HEK293 (cell line): ENCODE data around the gene LTN1.

Source experiments
- CTCF ChIA-PET: fragments of 350-600 bp; formaldehyde crosslinking; extraction: SDS; loops from one replicate; lab custom pipeline; 2021; ENCODE audit warnings: antibody characterized with exemption; lab: Yijun Ruan, JAX
- POLR2A ChIA-PET: fragments of 300-600 bp; formaldehyde crosslinking; extraction: SDS; loops from one replicate; lab custom pipeline; 2020; ENCODE audit warnings: antibody characterized with exemption, inconsistent platforms; lab: Yijun Ruan, JAX
- H3K27ac ChIP-seq: fragments of 200-500 bp; sonication (Bioruptor generic); 2 replicates; pipeline ENCODE4 v1.5.1; 2014; ENCODE audit warnings: low read depth, low read length, control low read depth, inconsistent platforms; ENCODE audit errors: extremely low read depth
- H3K36me3 ChIP-seq, 2 experiments: fragments of 200-500 bp in 1 of 2; sonication (Bioruptor generic) in 1 of 2; 1 replicate in 1 of 2; 2 replicates in 1 of 2; pipeline ENCODE4 v1.5.1; 2014 to 2017; ENCODE audit warnings: inconsistent platforms in 2 of 2, low read length in 2 of 2; ENCODE audit not compliant: control insufficient read depth in 2 of 2, insufficient read depth in 1 of 2
- H3K4me1 ChIP-seq: fragments of 200-500 bp; sonication (Bioruptor generic); 2 replicates; pipeline ENCODE4 v1.5.1; 2014; ENCODE audit warnings: mild to moderate bottlenecking, low read length, inconsistent platforms; ENCODE audit not compliant: control insufficient read depth, insufficient read depth
- H3K4me3 ChIP-seq: 2 replicates; pipeline ENCODE4 v1.5.1; 2011; ENCODE audit warnings: low read depth, mild to moderate bottlenecking, control low read depth, low read length, moderate library complexity
- H3K9me3 ChIP-seq: fragments of 200-500 bp; sonication (Bioruptor generic); 2 replicates; pipeline ENCODE4 v1.5.1; 2014; ENCODE audit warnings: low read depth, low read length, inconsistent platforms; ENCODE audit not compliant: control insufficient read depth, insufficient read depth
- FEZF1 ChIP-seq: fragments of 450-650 bp; formaldehyde crosslinking; IDR thresholded peaks from 2 replicates; pipeline ENCODE4 v1.5.1; 2016; ENCODE audit warnings: missing biosample characterization, missing genetic modification characterization
- GLI2 ChIP-seq: fragments of 450-650 bp; formaldehyde crosslinking; IDR thresholded peaks from 2 replicates; pipeline ENCODE4; 2017; ENCODE audit warnings: missing biosample characterization, missing genetic modification characterization, low read depth, borderline replicate concordance
- SP2 ChIP-seq: fragments of 450-650 bp; formaldehyde crosslinking; IDR thresholded peaks from 2 replicates; pipeline ENCODE4 v1.5.1; 2016; ENCODE audit warnings: missing biosample characterization, missing genetic modification characterization
- ZBTB1 ChIP-seq: fragments of 450-650 bp; formaldehyde crosslinking; IDR thresholded peaks from 2 replicates; pipeline ENCODE4 v1.5.1; 2016; ENCODE audit warnings: missing biosample characterization, missing genetic modification characterization
- ZBTB11 ChIP-seq: fragments of 450-650 bp; formaldehyde crosslinking; conservative IDR thresholded peaks from 2 replicates; pipeline ENCODE4 v1.5.1; 2016; ENCODE audit warnings: low read depth, missing biosample characterization, missing genetic modification characterization
- ZBTB8A ChIP-seq: fragments of 450-650 bp; formaldehyde crosslinking; IDR thresholded peaks from 2 replicates; pipeline ENCODE4 v1.5.1; 2016; ENCODE audit warnings: missing biosample characterization, missing genetic modification characterization
- ZFHX2 ChIP-seq: fragments of 450-650 bp; formaldehyde crosslinking; conservative IDR thresholded peaks from 2 replicates; pipeline ENCODE4 v1.5.1; 2016; ENCODE audit warnings: missing biosample characterization, missing genetic modification characterization
- ZFP37 ChIP-seq: fragments of 450-650 bp; formaldehyde crosslinking; IDR thresholded peaks from 2 replicates; pipeline ENCODE4 v1.5.1; 2016; ENCODE audit warnings: missing biosample characterization, missing genetic modification characterization
- ZNF223 ChIP-seq: fragments of 450-650 bp; formaldehyde crosslinking; IDR thresholded peaks from 2 replicates; pipeline ENCODE4 v1.5.1; 2016; ENCODE audit warnings: missing biosample characterization, missing genetic modification characterization
- ZNF350 ChIP-seq: fragments of 450-650 bp; formaldehyde crosslinking; IDR thresholded peaks from 2 replicates; pipeline ENCODE4 v1.5.0; 2017; ENCODE audit warnings: missing biosample characterization, mild to moderate bottlenecking, missing genetic modification characterization
- ZNF521 ChIP-seq: fragments of 450-650 bp; formaldehyde crosslinking; IDR thresholded peaks from 2 replicates; pipeline ENCODE4 v1.5.1; 2017; ENCODE audit warnings: missing biosample characterization, mild to moderate bottlenecking, missing genetic modification characterization
- ZNF610 ChIP-seq: fragments of 450-650 bp; formaldehyde crosslinking; IDR thresholded peaks from 2 replicates; pipeline ENCODE4 v1.5.1; 2016; ENCODE audit warnings: missing biosample characterization, missing genetic modification characterization, borderline replicate concordance
- TF ChIP-seq, protein P1 (sequence below): fragments of 450-650 bp; formaldehyde crosslinking; IDR thresholded peaks from 2 replicates; pipeline ENCODE4 v1.5.1; 2016; ENCODE audit warnings: missing biosample characterization, missing genetic modification characterization
- TF ChIP-seq, protein P2 (sequence below): fragments of 450-650 bp; formaldehyde crosslinking; IDR thresholded peaks from 2 replicates; pipeline ENCODE4 v1.5.1; 2017; ENCODE audit warnings: missing biosample characterization, missing genetic modification characterization
- TF ChIP-seq, protein P3 (sequence below): fragments of 450-650 bp; formaldehyde crosslinking; IDR thresholded peaks from 2 replicates; pipeline ENCODE4 v1.5.1; 2016; ENCODE audit warnings: missing biosample characterization, missing genetic modification characterization
- TF ChIP-seq, protein P4 (sequence below): fragments of 450-650 bp; formaldehyde crosslinking; IDR thresholded peaks from 2 replicates; pipeline ENCODE4 v1.5.1; 2016; ENCODE audit warnings: missing biosample characterization, missing genetic modification characterization
- TF ChIP-seq, protein P5 (sequence below): fragments of 450-650 bp; formaldehyde crosslinking; IDR thresholded peaks from 2 replicates; pipeline ENCODE4 v1.5.1; 2016; ENCODE audit warnings: missing biosample characterization, missing genetic modification characterization
- TF ChIP-seq, protein P6 (sequence below): fragments of 450-650 bp; formaldehyde crosslinking; IDR thresholded peaks from 2 replicates; pipeline ENCODE4 v1.5.1; 2017; ENCODE audit warnings: missing biosample characterization, mild to moderate bottlenecking, missing genetic modification characterization, moderate library complexity

Gene LTN1

DNA sequence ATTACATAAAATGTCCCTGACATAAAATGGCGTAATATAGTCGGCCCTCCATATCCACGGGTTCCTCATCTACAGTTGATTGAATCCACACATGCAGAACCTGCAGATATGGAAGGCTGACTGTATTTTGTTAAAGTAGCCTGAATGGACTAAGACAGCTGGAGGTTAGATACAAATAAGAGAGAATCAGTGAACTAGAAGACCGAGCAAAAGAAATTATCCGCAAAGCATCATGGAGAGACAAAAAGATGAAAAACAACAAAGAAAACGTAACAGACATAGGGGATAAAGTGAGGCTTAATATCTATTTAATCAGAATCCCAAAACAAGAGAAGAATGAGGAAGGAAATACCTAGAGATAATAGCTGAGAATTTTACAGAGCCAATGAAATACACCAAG, 20.3 kb downstream of the LTN1 start (continued):
- TF ChIP-seq, protein P1, sequence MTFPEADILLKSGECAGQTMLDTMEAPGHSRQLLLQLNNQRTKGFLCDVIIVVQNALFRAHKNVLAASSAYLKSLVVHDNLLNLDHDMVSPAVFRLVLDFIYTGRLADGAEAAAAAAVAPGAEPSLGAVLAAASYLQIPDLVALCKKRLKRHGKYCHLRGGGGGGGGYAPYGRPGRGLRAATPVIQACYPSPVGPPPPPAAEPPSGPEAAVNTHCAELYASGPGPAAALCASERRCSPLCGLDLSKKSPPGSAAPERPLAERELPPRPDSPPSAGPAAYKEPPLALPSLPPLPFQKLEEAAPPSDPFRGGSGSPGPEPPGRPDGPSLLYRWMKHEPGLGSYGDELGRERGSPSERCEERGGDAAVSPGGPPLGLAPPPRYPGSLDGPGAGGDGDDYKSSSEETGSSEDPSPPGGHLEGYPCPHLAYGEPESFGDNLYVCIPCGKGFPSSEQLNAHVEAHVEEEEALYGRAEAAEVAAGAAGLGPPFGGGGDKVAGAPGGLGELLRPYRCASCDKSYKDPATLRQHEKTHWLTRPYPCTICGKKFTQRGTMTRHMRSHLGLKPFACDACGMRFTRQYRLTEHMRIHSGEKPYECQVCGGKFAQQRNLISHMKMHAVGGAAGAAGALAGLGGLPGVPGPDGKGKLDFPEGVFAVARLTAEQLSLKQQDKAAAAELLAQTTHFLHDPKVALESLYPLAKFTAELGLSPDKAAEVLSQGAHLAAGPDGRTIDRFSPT, result no peak
- TF ChIP-seq, protein P2, sequence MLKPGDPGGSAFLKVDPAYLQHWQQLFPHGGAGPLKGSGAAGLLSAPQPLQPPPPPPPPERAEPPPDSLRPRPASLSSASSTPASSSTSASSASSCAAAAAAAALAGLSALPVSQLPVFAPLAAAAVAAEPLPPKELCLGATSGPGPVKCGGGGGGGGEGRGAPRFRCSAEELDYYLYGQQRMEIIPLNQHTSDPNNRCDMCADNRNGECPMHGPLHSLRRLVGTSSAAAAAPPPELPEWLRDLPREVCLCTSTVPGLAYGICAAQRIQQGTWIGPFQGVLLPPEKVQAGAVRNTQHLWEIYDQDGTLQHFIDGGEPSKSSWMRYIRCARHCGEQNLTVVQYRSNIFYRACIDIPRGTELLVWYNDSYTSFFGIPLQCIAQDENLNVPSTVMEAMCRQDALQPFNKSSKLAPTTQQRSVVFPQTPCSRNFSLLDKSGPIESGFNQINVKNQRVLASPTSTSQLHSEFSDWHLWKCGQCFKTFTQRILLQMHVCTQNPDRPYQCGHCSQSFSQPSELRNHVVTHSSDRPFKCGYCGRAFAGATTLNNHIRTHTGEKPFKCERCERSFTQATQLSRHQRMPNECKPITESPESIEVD (tag by site-specific recombination), result no peak
- TF ChIP-seq, protein P3, sequence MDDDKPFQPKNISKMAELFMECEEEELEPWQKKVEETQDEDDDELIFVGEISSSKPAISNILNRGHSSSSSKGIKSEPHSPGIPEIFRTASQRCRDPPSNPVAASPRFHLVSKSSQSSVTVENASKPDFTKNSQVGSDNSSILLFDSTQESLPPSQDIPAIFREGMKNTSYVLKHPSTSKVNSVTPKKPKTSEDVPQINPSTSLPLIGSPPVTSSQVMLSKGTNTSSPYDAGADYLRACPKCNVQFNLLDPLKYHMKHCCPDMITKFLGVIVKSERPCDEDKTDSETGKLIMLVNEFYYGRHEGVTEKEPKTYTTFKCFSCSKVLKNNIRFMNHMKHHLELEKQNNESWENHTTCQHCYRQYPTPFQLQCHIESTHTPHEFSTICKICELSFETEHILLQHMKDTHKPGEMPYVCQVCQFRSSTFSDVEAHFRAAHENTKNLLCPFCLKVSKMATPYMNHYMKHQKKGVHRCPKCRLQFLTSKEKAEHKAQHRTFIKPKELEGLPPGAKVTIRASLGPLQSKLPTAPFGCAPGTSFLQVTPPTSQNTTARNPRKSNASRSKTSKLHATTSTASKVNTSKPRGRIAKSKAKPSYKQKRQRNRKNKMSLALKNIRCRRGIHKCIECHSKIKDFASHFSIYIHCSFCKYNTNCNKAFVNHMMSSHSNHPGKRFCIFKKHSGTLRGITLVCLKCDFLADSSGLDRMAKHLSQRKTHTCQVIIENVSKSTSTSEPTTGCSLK, result no peak
- TF ChIP-seq GLI2 (tag by site-specific recombination), result no peak
- TF ChIP-seq, protein P4, sequence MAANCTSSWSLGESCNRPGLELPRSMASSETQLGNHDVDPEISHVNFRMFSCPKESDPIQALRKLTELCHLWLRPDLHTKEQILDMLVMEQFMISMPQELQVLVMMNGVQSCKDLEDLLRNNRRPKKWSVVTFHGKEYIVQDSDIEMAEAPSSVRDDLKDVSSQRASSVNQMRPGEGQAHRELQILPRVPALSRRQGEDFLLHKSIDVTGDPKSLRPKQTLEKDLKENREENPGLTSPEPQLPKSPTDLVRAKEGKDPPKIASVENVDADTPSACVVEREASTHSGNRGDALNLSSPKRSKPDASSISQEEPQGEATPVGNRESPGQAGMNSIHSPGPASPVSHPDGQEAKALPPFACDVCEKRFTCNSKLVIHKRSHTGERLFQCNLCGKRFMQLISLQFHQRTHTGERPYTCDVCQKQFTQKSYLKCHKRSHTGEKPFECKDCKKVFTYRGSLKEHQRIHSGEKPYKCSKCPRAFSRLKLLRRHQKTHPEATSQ (tag by site-specific recombination), result no peak
- TF ChIP-seq ZNF610 (tag by site-specific recombination), result no peak
- no peak for TF ChIP-seq ZFHX2
- TF ChIP-seq, protein P5, sequence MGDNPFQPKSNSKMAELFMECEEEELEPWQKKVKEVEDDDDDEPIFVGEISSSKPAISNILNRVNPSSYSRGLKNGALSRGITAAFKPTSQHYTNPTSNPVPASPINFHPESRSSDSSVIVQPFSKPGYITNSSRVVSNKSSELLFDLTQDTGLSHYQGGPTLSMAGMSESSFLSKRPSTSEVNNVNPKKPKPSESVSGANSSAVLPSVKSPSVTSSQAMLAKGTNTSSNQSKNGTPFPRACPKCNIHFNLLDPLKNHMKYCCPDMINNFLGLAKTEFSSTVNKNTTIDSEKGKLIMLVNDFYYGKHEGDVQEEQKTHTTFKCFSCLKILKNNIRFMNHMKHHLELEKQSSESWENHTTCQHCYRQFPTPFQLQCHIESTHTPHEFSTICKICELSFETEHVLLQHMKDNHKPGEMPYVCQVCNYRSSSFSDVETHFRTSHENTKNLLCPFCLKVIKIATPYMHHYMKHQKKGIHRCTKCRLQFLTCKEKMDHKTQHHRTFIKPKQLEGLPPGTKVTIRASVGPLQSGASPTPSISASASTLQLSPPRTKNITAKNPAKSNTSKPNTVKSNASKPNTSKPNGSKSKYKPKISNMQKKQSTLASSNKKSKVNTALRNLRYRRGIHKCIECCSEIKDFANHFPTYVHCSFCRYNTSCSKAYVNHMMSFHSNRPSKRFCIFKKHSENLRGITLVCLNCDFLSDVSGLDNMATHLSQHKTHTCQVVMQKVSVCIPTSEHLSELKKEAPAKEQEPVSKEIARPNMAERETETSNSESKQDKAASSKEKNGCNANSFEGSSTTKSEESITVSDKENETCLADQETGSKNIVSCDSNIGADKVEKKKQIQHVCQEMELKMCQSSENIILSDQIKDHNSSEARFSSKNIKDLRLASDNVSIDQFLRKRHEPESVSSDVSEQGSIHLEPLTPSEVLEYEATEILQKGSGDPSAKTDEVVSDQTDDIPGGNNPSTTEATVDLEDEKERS (tag by site-specific recombination), result no peak

DNA sequence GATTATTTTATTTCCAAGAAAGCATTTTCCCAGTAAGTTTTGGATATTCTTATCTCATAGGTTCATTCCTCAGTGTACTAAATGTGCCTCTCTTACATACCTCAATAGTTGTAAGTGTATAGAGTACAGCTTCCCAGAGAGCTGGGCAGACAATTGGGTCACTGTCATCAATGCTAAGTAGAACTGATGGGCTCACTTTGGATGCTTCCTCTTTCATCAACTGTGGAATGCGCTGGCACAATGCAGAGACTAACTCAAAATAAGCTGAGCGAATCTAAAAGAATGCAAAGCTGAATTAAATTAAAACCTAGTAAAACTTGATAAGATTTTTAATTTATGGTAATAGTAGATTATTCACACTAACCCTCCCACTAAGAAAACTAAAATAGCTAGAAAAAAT, 21.5 kb downstream of the LTN1 start:
- no peak for TF ChIP-seq ZNF223 (tag by site-specific recombination)
- no peak for TF ChIP-seq ZBTB11 (tag by site-specific recombination)
- no peak for TF ChIP-seq ZNF350
- no peak for TF ChIP-seq ZBTB8A (tag by site-specific recombination)
- TF ChIP-seq, protein P6, sequence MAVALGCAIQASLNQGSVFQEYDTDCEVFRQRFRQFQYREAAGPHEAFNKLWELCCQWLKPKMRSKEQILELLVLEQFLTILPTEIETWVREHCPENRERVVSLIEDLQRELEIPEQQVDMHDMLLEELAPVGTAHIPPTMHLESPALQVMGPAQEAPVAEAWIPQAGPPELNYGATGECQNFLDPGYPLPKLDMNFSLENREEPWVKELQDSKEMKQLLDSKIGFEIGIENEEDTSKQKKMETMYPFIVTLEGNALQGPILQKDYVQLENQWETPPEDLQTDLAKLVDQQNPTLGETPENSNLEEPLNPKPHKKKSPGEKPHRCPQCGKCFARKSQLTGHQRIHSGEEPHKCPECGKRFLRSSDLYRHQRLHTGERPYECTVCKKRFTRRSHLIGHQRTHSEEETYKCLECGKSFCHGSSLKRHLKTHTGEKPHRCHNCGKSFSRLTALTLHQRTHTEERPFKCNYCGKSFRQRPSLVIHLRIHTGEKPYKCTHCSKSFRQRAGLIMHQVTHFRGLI (tag by site-specific recombination), result no peak
- TF ChIP-seq SP2 (tag by site-specific recombination), result no peak
- no peak for TF ChIP-seq ZBTB1
- TF ChIP-seq ZNF610 (tag by site-specific recombination), result no peak
- no peak for TF ChIP-seq ZFP37 (tag by site-specific recombination)
- no peak for TF ChIP-seq ZNF521
- TF ChIP-seq FEZF1, result no peak
- Histone ChIP-seq H3K9me3 (no peaks in the 10 kb centered on the region), H3K36me3 (peaks cover 60 to 75% of the 10 kb centered on the region in 2 experiments), H3K4me3 (no peak overlapping the region), H3K4me1 (no peaks in the 10 kb centered on the region), H3K27ac (no peak overlapping the region)
- ChIA-PET POLR2A (no interaction called here), CTCF (interaction anchor here (0.7 kb wide), 1 partner anchor 402 kb away, joined by 3 read pairs; no protein-coding TSS in a partner anchor)
